LNCAP (cell line): ENCODE data around the gene MTARC2.

ENCODE experiments used
- TF ChIP-seq, protein P1 (sequence below): fragments of 450-650 bp; IDR thresholded peaks from 2 replicates; pipeline ENCODE4 v1.5.1; 2017; ENCODE audit warnings: mild to moderate bottlenecking

Gene MTARC2

DNA sequence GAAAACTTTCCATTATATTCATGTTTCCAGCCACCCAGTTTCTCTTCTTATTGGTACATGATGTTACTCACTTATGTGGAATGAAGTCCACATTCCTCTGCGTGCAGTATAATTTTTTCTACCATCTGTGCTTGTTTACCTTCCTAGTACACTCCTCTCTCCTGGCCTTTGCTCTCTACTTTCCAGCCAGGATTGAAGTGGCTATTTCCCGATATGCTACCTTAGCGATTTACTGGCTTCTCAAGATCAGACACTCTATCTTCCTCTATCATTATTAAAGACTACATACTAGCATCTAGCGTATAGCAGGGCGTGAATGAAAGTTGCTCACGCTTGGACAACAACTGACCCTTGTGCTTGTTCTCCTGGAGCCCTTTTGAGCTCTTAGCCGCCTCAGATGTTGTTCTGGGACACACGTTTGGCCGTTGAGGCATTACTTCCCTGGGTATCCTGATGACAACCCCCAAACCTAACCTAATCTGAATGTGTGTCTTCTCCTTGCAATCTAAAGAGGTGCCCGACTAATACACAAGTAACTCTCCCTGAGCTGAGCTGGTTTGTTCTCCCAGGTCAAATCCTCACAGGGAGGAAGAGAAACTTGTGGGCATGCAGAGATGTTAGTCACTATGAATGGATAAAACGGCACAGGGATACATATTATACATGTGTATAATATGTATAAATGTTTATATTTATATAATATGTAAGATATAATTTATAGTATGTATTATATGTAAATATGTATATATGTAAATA, 13.4 kb upstream of the MTARC2 start:
- TF ChIP-seq, protein P1, sequence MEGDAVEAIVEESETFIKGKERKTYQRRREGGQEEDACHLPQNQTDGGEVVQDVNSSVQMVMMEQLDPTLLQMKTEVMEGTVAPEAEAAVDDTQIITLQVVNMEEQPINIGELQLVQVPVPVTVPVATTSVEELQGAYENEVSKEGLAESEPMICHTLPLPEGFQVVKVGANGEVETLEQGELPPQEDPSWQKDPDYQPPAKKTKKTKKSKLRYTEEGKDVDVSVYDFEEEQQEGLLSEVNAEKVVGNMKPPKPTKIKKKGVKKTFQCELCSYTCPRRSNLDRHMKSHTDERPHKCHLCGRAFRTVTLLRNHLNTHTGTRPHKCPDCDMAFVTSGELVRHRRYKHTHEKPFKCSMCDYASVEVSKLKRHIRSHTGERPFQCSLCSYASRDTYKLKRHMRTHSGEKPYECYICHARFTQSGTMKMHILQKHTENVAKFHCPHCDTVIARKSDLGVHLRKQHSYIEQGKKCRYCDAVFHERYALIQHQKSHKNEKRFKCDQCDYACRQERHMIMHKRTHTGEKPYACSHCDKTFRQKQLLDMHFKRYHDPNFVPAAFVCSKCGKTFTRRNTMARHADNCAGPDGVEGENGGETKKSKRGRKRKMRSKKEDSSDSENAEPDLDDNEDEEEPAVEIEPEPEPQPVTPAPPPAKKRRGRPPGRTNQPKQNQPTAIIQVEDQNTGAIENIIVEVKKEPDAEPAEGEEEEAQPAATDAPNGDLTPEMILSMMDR = no peak

DNA sequence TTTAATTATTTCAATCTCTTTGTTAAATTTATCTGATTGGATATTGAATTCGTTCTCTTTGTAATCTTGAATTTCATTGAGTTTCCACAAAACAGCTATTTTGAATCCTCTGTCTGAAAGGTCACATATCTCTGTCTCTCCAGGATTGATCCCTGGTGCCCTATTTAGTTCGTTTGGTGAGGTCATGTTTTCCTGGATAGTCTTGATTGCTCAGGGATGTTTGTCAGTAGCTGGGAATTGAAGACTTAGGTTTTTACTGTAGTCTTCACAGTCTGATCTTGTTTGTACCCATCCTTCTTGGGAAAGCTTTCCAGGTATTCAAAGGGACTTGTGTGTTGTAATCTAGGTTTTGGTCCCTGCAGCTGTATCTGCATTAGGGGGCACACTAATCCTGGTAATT, 6.8 kb upstream of the MTARC2 start:
- TF ChIP-seq, protein P1 = no peak

DNA sequence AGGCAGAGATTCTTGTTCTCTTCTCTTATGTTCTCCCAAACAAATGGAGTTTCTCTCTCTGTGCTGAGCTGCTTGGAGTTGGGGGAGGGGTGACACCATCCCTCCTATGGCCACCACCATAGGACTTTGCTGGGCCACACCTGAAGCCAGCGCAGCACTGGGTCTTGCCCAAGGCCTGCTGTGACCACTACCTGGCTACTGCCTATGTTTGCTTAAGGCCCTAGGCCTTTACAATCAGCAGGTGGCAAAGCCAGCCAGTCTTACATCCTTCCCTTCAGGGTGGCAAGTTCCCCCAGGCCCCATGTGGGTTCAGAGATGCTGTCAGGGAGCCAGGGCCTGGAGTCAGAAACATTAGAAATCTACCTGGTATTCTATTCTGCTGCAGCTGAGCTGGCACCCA, 6.3 kb upstream of the MTARC2 start:
- TF ChIP-seq, protein P1 = no peak

DNA sequence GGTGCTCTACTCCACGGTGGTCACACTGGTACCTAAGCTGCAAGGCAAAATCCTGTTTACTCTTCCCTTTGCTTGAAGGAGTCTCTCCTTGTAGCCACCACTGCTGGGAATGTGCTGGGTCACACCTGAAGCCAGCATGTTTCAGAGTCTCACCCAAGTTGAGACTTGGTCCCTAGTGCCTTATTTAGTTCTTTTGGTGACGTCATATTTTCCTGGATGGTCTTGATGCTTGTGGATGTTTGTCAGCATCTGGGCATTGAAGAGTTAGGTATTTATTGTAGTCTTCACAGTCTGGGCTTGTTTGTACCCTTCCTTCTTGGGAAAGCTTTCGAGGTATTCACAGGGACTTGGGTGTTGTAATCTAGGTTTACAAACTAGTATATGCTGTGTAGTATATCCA, 5.6 kb upstream of the MTARC2 start:
- TF ChIP-seq, protein P1 = no peak

DNA sequence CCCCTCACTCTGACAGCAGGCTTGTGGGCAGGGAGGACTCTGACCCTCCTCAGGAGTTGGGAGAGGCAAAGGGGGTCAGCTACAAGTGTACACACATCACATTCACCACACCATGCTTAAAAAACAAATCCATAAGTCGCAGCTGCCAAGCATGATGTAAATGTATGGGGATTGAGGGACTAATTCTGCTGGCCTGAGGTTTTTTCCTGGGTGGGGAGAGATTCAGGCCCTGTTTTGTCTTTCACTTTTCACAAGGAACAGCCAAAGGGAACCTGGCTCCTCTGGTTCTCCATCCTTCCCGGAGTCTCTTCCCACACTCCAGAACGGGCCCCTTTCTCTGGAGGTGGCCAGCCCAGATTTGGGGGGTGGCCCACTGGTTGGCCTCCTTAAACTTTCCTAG, 1.3 kb upstream of the MTARC2 start:
- TF ChIP-seq, protein P1 = no peak

DNA sequence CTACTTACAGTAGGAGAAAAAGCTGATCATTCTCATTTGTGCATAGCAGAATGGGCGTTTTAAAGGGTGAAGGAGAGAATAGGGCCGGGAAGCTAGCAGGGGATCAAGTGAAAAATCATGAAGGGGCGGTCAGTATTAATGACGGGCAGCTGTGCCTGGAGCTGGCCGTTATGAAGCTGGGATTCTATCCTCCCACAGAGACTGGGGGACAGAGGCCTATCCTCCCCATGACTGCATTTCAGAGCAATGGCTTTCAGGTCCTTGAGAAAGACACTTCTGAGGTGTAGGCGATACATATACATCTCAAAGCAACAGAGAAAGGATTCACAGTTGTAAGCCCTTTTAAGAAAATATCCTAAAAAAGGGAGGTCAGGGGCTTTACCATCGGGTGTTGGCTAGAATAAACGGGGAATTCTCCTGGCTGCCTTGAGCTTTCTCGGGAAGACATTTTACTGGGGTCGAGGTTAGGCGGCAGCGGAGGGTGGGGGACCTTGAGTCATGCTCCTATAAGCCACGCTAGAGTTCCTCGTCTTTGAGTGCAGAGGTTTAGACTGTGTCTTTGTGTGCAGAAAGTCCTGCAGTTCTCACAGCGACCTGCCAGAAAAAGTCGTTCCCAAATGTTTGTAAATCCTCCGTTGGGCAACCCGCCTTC, 559 bp upstream of the MTARC2 start:
- TF ChIP-seq, protein P1 = no peak

DNA sequence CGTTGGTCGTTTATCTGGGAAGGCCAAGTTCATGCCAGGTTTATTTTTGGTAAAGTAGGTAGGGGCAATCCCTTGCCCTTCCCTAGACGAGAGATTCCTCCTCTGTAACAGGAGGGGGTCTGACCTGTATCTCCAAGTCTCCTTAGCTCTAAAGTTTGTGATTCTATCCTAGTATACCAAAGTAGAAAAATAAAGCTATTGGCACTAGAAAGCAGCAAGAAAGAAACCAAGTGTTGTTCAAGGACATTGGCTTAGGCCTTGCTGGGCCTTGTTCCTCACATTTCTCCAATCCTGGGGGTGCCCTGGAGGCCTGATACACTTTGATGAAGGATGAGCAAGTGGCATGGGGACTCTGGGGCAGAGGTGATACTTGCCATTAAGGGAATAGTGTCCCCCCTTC, 814 bp downstream of the MTARC2 start:
- TF ChIP-seq, protein P1 = no peak
